Stimulated activated CD8-positive, alpha-beta memory T cell treated with anti-CD3 and anti-CD28 coated beads, Interleukin-4, amount 100 ng/mL, for 48 hours (primary cell): ENCODE results near the gene ZDHHC14.
"Not testable (repeated sequence)": the region's sequence is repeated elsewhere in the genome, so short reads cannot be mapped to it uniquely, and the experiment has no call there.

Experiments used
- DNase-seq: peaks from one replicate; pipeline ENCODE4 v3.0.0-alpha.2; 2020

Gene ZDHHC14

DNA sequence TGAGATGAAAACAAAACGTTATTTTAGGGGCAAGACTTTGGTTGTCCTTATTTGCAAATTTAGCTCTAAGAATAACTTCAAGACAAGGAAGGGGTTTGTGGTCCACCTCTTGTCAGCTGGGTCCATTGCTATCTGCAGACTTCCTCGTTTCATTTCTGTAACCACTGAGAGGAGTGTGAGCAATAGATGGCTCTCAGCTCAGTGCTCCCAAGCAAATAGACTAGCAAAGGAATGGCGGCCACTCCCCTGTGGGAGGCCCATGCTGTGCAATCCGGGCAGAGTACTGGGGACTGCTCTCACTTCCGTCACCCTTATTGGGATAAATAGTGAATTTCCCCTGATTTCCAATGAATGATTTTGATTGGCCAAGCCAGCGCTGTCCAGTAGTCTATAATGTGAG lies 176.6 kb downstream of the ZDHHC14 start:
- DNase-seq = no peak

GRCh38 chr6:157558049-157558448 lies 177.1 kb downstream of the ZDHHC14 start:
- DNase-seq = no peak

- DNase-seq = no peak
Observed at GRCh38 chr6:157558487-157559200, 177.7 kb downstream of the ZDHHC14 start.

GRCh38 chr6:157559201-157559756 lies 178.3 kb downstream of the ZDHHC14 start:
- no peak for DNase-seq

GRCh38 chr6:157560063-157560462 lies 179.1 kb downstream of the ZDHHC14 start:
- not testable (repeated sequence) for DNase-seq

DNA sequence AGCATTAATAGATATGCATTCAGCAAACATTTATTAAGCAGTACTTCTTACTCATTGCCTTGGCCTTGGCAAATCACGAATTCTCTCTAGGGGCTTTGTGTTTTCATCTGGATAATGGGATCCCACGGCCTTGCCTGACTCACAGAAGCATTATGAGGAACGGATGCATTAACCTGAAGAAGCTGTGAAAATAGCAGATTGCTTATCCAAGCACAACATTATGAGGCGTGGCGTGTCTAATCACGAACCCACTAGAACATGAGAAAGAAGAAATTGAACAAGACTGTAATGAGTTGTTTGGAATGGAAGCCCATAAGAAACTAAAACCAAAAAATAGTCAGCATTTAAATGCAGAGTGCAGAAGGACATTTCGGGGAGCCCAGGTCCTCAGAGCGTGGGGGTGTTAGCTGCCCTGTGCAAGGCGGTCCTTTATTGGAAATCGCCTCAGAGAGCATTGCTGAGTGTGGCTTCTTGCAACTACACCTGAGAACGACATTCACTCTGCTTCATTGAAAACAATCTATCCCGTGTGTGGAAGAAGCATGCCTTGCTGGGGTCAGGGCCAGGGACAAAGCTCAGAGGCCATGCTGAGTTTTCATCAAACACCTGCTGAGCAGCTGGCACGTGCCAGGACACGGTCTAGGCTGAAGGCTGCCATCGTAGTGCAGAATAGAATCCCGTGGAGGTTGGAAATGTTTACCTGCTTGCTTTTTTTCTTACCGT lies 179.9 kb downstream of the ZDHHC14 start:
- no peak for DNase-seq

GRCh38 chr6:157561414-157561790 lies 180.4 kb downstream of the ZDHHC14 start:
- DNase-seq = no peak

GRCh38 chr6:157561929-157562810 lies 181.2 kb downstream of the ZDHHC14 start:
- no peak for DNase-seq

DNA sequence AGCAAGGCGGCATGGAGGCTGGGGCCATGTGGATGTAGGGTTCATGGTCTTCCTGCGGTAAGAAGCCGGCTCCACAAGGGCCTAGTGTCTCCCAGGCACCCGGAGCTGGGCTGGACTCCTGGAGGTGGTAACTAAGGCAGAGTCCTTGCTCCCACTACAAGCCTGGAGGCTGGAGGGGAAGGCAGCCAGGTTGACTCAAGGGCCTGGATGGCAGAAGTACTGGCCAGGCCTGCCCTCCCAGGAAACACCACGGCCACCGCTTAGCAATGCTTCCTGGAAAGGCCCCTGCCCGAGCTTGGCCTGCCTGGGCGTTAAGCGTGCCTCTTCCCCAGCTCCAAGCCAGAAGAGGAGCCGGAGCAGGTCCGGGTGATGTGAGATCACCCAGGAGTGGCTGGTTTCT lies 182.0 kb downstream of the ZDHHC14 start:
- no peak for DNase-seq

DNA sequence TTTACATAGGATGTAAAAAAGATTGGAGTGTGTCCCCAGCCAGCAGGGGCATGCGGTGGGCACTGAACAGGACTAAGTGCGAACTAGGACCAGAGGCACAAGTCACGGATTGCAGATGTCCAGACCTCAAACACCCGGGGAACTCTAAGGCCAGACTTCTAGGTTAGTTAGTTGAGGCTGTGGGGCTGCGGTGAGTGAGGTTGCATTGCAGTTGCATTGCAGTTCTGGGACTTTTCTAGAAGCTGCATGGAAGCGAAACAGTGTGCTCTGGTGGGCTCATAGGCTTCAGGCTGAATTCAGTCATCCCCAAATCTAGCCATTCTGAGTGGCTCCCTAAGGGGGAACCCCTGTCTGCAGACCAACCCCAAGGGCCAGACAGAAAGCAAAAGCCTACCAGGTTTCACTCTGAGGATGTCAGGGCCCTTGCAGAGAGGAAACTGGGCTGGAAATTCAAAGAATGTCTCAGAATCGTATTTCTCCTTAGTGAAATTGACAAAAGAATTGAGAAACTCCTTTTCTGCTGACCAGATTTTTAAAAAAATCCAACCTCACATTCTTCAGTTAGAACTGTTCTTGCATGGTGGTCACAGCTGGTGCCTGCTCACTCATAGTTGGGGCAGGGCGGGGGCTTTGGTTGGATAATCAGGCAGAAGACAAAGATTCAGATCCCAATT lies 182.8 kb downstream of the ZDHHC14 start:
- no peak for DNase-seq

DNA sequence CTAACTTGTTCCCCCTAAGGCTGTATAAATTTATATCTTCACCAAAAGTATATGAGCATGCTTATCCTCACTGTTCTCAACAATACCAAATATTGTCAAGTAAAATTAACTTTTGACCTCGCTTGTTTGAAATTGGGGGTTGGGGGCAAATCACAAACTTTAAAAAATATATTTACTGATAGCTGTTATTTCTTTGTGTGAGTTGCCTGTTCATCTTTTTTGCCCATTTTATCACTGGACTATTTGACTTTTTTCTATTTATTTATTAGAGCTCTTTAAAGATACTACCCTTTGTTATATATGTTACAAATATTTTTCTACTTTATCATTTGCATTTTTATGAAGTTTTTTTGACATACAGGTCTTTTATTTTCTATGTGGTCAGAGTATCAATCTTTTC lies 187.7 kb downstream of the ZDHHC14 start:
- no peak for DNase-seq

GRCh38 chr6:157569543-157569942 lies 188.6 kb downstream of the ZDHHC14 start:
- DNase-seq = no peak

DNA sequence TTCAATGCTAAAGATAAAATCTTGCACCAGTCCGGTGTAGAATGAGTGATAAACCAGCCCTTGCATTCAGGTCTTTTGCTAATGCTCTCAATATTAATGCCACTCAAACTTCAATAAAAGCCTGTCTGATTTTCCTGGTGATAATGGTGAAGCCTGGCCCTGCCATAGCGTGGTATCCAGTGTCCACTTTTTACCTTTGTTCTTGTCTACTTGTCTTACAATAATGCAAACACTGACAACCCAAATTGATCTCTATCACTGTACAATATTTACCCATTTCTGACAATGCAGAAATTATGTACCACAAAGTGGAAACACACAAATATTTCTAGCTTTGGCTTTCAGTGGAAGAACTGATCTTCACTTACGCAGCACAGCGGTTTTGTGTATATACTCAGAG lies 189.1 kb downstream of the ZDHHC14 start:
- no peak for DNase-seq

GRCh38 chr6:157570752-157571151 lies 189.8 kb downstream of the ZDHHC14 start:
- no peak for DNase-seq

GRCh38 chr6:157571269-157571668 lies 190.3 kb downstream of the ZDHHC14 start:
- no peak for DNase-seq

GRCh38 chr6:157571950-157572349 lies 191.0 kb downstream of the ZDHHC14 start:
- DNase-seq = no peak

DNA sequence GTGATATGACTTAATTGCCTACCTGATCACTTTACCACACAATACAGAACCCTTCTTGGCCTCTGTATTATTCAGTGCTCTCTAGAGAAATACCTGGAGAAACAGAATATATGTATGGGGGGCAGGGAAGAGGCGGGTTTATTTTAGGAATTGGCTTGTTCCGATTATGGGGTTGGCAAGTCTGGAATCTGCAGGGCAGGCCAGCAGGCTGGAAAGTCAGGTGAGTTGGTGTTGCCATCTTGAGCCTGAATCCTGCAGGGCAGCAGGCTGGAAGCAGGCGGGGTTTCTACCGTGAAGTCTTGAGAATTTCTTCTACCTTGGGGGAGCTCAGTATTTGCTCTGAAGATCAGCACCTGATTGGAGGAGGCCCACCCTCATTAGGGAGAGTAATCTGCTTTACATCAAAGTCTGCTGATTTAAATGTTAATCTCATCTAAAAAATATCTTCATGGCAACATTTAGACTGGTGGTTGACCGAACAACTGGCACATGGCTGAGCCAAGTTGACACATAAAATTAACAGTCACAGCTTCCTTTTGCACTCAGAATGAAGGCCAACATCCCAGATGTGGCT lies 193.9 kb downstream of the ZDHHC14 start:
- DNase-seq = no peak

- DNase-seq = no peak
Observed at GRCh38 chr6:157575436-157576145, 194.6 kb downstream of the ZDHHC14 start.

- not testable (repeated sequence) for DNase-seq
Observed at GRCh38 chr6:157576991-157577390, 196.0 kb downstream of the ZDHHC14 start.

GRCh38 chr6:157578527-157578926 lies 197.5 kb downstream of the ZDHHC14 start:
- not testable (repeated sequence) for DNase-seq

GRCh38 chr6:157579467-157580031 lies 198.6 kb downstream of the ZDHHC14 start:
- DNase-seq = no peak
